ENCODE data around the gene MMP25.
A peak's percentile ranks its signal among the peaks of the same experiment; 100 is the strongest.

MMP25 gene

DNA sequence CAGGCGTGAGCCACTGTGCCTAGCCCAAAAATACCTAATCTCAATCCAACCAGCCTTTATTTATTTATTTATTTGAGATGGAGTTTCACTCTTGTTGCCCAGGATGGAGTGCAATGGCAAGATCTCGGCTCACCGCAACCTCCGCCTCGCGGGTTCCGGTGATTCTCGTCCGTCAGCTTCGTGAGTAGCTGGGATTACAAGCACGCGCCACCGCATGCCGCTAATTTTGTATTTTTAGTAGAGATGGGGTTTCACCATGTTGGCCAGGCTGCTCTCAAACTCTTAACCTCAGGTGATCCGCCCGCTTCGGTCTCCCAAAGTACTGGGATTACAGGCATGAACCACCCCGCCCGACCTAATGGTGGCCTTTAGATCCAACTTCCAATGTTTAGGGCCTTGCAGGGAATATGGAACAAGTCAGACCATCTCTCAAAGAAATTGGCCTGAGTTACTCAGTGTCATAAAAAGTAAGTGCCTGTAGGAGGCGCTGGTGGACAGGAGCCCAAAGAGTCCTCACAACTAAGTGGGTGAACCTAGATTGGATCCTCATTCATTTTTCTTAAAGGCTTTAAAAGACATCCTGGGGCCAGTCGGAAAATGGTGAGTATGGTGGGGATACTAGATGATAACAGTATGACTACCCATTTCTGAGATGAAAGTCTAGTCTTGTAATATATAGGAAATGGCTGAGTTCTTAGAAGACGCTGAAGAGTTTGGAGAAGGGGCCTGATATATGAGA is 48.1 kb downstream of the MMP25 start:
- Histone ChIP-seq H3K27me3 (ENCODE audit: control insufficient read depth, insufficient read depth, low read length) (no peaks in the 10 kb centered on the region), H3K79me2 (no peaks in the 10 kb centered on the region), H3K4me2 (ENCODE audit: low read length) (no peak overlapping the region), H3K9ac (no peak overlapping the region), H3K36me3 (ENCODE audit: control insufficient read depth, insufficient read depth, low read length) (no peaks in the 10 kb centered on the region), H3K9me3 (ENCODE audit: control insufficient read depth, low read length) (no peaks in the 10 kb centered on the region), H2AFZ (no peak overlapping the region), H3K4me3 (ENCODE audit: low read depth, low read length) (no peak overlapping the region), H3K4me1 (peaks cover 2% of the 10 kb centered on the region), H3K27ac (no peak overlapping the region)
- TF ChIP-seq, protein P1, sequence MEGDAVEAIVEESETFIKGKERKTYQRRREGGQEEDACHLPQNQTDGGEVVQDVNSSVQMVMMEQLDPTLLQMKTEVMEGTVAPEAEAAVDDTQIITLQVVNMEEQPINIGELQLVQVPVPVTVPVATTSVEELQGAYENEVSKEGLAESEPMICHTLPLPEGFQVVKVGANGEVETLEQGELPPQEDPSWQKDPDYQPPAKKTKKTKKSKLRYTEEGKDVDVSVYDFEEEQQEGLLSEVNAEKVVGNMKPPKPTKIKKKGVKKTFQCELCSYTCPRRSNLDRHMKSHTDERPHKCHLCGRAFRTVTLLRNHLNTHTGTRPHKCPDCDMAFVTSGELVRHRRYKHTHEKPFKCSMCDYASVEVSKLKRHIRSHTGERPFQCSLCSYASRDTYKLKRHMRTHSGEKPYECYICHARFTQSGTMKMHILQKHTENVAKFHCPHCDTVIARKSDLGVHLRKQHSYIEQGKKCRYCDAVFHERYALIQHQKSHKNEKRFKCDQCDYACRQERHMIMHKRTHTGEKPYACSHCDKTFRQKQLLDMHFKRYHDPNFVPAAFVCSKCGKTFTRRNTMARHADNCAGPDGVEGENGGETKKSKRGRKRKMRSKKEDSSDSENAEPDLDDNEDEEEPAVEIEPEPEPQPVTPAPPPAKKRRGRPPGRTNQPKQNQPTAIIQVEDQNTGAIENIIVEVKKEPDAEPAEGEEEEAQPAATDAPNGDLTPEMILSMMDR (IDR thresholded peaks at IDR 0.05), result peak; percentile 44

DNA sequence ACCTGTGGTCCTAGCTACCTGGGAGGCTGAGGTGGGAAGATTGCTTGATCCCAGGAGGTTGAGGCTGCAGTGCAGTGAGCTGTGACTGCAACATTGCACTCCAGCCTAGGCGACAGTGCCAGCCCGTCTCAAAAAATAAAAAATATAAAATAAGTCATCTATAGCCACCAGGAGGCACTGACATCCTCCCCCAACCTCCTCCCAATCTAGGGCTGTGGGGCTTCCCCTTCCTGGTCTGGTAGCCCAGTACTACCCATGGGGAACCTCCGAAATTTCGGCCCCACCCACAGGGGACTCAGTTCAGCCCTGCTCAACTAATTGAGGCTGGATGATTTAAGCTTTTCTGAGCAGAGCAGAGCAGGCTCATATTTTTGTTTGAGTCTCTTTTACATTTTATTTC is 49.5 kb downstream of the MMP25 start:
- Histone ChIP-seq H2AFZ (no peak overlapping the region), H3K4me2 (ENCODE audit: low read length) (no peak overlapping the region), H3K4me3 (ENCODE audit: low read depth, low read length) (no peak overlapping the region), H3K27me3 (ENCODE audit: control insufficient read depth, insufficient read depth, low read length) (no peaks in the 10 kb centered on the region), H3K27ac (no peak overlapping the region), H3K79me2 (no peaks in the 10 kb centered on the region), H3K36me3 (ENCODE audit: control insufficient read depth, insufficient read depth, low read length) (no peaks in the 10 kb centered on the region), H3K9ac (no peak overlapping the region), H3K9me3 (ENCODE audit: control insufficient read depth, low read length) (no peaks in the 10 kb centered on the region), H3K4me1 (peaks cover 9% of the 10 kb centered on the region)
- TF ChIP-seq, protein P1 (IDR thresholded peaks at IDR 0.05), result no peak

DNA sequence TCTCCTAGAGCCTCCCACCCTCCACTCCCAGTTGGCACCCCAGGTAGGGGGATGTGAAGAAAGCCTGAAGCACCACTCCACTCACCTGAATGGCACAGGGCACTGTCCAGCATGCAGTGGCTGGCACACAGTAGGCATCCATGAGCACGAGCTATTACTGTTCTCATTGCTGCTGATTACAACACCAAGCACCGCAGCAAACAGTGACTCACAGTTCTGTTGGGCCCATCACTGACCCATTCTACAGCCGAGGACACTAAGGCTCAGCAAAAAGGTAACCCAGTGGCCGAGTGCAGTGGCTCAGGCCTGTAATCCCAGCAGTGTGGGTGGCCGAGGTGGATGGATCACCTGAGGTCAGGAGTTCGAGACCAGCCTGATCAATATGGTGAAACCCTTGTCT is 50.0 kb downstream of the MMP25 start:
- no peaks in the 10 kb centered on the region for H3K27me3 ChIP-seq (ENCODE audit: control insufficient read depth, insufficient read depth, low read length)
- no peak overlapping the region for H3K4me3 ChIP-seq (ENCODE audit: low read depth, low read length)
- TF ChIP-seq, protein P1 (IDR thresholded peaks at IDR 0.05), result no peak
- no peak overlapping the region for H2AFZ ChIP-seq
- no peak overlapping the region for H3K27ac ChIP-seq
- H3K9me3 ChIP-seq (ENCODE audit: control insufficient read depth, low read length), result no peaks in the 10 kb centered on the region
- H3K9ac ChIP-seq, result no peak overlapping the region
- no peaks in the 10 kb centered on the region for H3K79me2 ChIP-seq
- H3K4me2 ChIP-seq (ENCODE audit: low read length), result no peak overlapping the region
- no peaks in the 10 kb centered on the region for H3K36me3 ChIP-seq (ENCODE audit: control insufficient read depth, insufficient read depth, low read length)
- H3K4me1 ChIP-seq, result peaks cover 9% of the 10 kb centered on the region

DNA sequence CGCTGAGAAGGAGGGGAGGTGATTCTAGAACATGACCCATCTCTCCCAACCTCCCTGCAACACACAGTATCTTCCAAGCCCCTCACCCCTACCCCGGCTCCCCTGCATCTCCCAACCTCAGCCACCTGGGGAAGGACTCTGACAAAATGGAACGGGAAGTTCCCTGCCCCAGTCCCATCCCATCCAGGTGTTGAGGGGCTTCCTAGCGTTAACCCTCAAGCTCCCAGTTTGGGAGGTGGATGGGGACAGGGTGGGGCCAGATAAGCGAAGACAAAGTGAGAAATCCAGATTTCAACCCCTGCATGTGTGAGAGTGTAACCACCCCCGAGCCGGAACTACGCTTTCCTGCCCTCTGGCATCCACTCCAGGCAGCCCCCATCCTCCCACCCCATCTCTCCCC is 50.9 kb downstream of the MMP25 start:
- Histone ChIP-seq H3K4me1 (peaks cover 9% of the 10 kb centered on the region), H3K27ac (no peak overlapping the region), H3K79me2 (no peaks in the 10 kb centered on the region), H2AFZ (no peak overlapping the region), H3K4me3 (ENCODE audit: low read depth, low read length) (no peak overlapping the region), H3K4me2 (ENCODE audit: low read length) (no peak overlapping the region), H3K27me3 (ENCODE audit: control insufficient read depth, insufficient read depth, low read length) (no peaks in the 10 kb centered on the region), H3K9me3 (ENCODE audit: control insufficient read depth, low read length) (no peaks in the 10 kb centered on the region), H3K9ac (no peak overlapping the region), H3K36me3 (ENCODE audit: control insufficient read depth, insufficient read depth, low read length) (no peaks in the 10 kb centered on the region)
- TF ChIP-seq, protein P1 (IDR thresholded peaks at IDR 0.05), result no peak
